ENCODE data around the gene UBE2L3.
"Not testable (repeated sequence)": the region's sequence is repeated elsewhere in the genome, so short reads cannot be mapped to it uniquely, and the experiment has no call there.

The UBE2L3 gene

DNA sequence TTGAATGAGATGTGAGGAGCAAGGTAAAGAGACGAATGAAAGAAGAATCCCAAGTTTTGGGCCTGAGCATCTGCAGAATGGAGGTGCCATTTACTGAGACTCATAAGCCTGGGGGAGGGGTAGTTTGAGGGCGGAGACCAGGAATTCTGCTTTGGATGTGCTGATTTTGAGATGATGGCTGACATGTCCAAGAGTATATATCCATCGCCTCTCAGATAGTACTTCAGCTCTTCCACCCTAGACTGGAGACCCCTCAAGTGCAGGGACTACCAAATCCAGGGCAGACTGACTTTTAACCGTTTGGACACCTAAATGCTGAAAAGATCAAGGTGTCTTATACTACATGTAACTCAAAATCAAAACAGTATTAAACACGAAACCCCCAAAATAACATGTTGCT lies 73.3 kb downstream of the UBE2L3 start:
- no peak for DNase-seq (ENCODE audit: low read depth)
- TF ChIP-seq, protein P1, sequence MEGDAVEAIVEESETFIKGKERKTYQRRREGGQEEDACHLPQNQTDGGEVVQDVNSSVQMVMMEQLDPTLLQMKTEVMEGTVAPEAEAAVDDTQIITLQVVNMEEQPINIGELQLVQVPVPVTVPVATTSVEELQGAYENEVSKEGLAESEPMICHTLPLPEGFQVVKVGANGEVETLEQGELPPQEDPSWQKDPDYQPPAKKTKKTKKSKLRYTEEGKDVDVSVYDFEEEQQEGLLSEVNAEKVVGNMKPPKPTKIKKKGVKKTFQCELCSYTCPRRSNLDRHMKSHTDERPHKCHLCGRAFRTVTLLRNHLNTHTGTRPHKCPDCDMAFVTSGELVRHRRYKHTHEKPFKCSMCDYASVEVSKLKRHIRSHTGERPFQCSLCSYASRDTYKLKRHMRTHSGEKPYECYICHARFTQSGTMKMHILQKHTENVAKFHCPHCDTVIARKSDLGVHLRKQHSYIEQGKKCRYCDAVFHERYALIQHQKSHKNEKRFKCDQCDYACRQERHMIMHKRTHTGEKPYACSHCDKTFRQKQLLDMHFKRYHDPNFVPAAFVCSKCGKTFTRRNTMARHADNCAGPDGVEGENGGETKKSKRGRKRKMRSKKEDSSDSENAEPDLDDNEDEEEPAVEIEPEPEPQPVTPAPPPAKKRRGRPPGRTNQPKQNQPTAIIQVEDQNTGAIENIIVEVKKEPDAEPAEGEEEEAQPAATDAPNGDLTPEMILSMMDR (conservative IDR thresholded peaks at IDR 0.05; ENCODE audit: low read length) = no peak
- H3K4me3 ChIP-seq (ENCODE audit: low read length) = no peak overlapping the region

DNA sequence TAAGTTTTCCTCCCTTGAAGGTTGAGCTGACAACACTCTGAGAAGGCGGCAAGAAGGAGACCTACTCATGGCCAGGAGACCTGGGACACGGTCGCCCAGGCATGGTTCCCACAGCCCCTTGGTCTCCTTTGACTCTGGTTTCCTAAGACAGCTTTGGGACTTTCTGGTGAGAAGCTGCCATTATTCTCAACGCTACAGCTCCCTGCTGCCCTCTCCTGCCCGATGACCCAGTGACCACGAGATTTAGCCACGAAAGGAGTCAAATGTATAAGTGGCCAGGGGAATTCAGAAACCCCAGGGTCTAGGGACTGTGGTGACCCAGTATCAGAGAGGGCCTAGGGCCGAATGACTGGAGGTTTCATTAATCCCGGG lies 73.9 kb downstream of the UBE2L3 start:
- peak; percentile 47 for DNase-seq (ENCODE audit: low read depth)
- H3K4me3 ChIP-seq (ENCODE audit: low read length) = peak overlapping the region; percentile 74
- TF ChIP-seq, protein P1 (conservative IDR thresholded peaks at IDR 0.05; ENCODE audit: low read length) = peak; percentile 67

GRCh38 chr22:21641789-21642583 lies 74.5 kb downstream of the UBE2L3 start, which contains the start of gene SDF2L1:
TSS of gene SDF2L1 (plus strand) at chr22:21642302. CDS start at chr22:21642337, 35 bp downstream.
- peak; percentile 98 for DNase-seq (ENCODE audit: low read depth)
- TF ChIP-seq, protein P1 (conservative IDR thresholded peaks at IDR 0.05; ENCODE audit: low read length) = no peak
- peak within 1 kb of the TSS; percentile 80 for H3K4me3 ChIP-seq (ENCODE audit: low read length)

DNA sequence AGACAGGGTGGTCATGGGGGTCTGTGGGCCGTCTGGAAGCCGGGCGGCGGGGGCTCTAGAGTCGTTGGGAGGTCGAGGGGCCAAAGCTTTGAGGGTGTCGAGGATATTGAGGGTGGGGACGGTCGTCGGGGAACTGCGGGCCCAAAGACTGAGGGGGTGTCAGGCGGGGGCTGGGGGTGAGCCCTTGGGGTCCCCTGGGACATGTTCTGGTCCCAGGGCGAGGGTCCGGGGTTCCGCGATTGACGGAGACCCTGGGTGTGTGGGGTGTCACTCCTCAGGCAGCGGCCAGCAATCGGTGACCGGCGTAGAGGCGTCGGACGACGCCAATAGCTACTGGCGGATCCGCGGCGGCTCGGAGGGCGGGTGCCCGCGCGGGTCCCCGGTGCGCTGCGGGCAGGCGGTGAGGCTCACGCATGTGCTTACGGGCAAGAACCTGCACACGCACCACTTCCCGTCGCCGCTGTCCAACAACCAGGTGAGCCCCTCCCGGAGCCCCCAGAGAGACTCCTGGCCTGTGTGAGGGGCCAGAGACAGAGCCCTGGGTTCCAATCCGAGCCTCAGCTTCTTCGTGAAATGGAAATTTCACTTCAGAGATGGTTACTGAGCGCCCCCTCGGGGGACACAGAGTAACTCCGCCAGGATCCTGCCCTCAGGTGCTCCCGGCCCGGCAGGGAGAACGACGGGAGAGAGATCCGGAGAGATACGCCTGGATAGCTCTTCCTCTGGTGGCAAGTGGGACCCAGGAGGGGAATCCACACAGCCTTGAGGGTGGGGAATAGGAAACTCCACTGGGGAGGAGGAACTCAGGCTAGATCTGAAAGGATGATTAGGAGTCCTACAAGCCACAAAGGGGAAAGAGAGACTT lies 75.3 kb downstream of the UBE2L3 start:
- peak overlapping the region; percentile 80 for H3K4me3 ChIP-seq (ENCODE audit: low read length)
- TF ChIP-seq, protein P1 (conservative IDR thresholded peaks at IDR 0.05; ENCODE audit: low read length) = peak; percentile 57
- peak; percentile 35 for DNase-seq (ENCODE audit: low read depth)

- TF ChIP-seq, protein P1 (conservative IDR thresholded peaks at IDR 0.05; ENCODE audit: low read length) = no peak; the same call in 1 of the 2 replicates
- DNase-seq (ENCODE audit: low read depth) = no peak
- no peak overlapping the region; the same call in 1 of the 2 replicates for H3K4me3 ChIP-seq (ENCODE audit: low read length)
Measured at GRCh38 chr22:21643533-21644357, 76.2 kb downstream of the UBE2L3 start.

- H3K4me3 ChIP-seq (ENCODE audit: low read length); DNase-seq (ENCODE audit: low read depth): not testable (repeated sequence)
Measured at GRCh38 chr22:21645513-21645912, 78.0 kb downstream of the UBE2L3 start.

Data from AG10803 (cell line).